Gastroesophageal sphincter (tissue), 3 donors: Measurements from ENCODE around the gene TMEM229B.

Experiments used
- CTCF ChIP-seq, 4 experiments: fragments of 200-600 bp in 2 of 4; fragments of 450-650 bp in 2 of 4; sonication (generic) in 1 of 4; IDR thresholded peaks; one replicate each; pipeline ENCODE4 v1.5.1; 2017 to 2019; ENCODE audit warnings: antibody characterized with exemption in 4 of 4, mild to moderate bottlenecking in 2 of 4, moderate library complexity in 2 of 4
- POLR2AphosphoS5 ChIP-seq: sonication (generic); formaldehyde crosslinking; IDR thresholded peaks from one replicate; pipeline ENCODE4 v1.6.1; 2017; ENCODE audit warnings: antibody characterized with exemption

- TF ChIP-seq CTCF (IDR thresholded peaks at IDR 0.05) (no peak), POLR2AphosphoS5 (no peak)
Measured at GRCh38 chr14:67457782-67458181, 30.7 kb downstream of the TMEM229B start.
